Measurements from ENCODE around the gene POLR2B. TPM values are rescaled to one million over a fixed set of nuclear protein-coding genes. Genes with fewer than 3 reads are reported as not detected.
"Not testable (repeated sequence)": the region's sequence is repeated elsewhere in the genome, so short reads cannot be mapped to it uniquely, and the experiment has no call there.

Gene POLR2B
- total RNA-seq, 2 donors from 2014 or later: 106 to 112 TPM

DNA sequence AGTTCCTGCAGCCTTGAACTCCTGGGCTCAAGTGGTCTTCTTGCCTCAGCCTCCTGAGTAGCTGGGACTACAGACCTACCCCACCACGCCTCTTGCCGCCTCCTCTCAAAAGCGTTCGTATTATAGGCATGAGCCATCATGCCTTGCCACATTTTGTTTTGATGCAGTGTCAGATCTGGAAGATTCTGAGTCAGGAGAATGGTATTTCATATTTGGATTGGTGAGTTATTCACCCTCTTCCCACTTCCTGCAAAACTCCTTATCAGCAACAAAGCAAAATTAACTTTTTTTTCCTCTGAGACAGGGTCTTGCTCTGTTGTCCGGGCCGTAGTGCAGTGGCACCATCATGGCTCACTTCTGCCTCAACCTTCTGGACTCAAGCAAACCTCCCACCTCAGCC is 41.4 kb upstream of the POLR2B start:
- Mint-ChIP-seq H3K27me3 (ENCODE audit: insufficient read depth) (no peaks in the 10 kb centered on the region), H3K36me3 (ENCODE audit: low read depth) (peaks cover 35% of the 10 kb centered on the region), H3K27ac (no peak overlapping the region), H3K9me3 (no peaks in the 10 kb centered on the region), H3K4me3 (no peak overlapping the region), H3K4me1 (no peaks in the 10 kb centered on the region)
- Histone ChIP-seq H3K4me1 (ENCODE audit: control insufficient read depth, insufficient read depth, low read length) (no peaks in the 10 kb centered on the region), H3K27me3 (ENCODE audit: control insufficient read depth, insufficient read depth, low read length, poor library complexity, severe bottlenecking) (no peaks in the 10 kb centered on the region), H3K36me3 (ENCODE audit: control insufficient read depth, insufficient read depth, low read length) (peaks cover 55% of the 10 kb centered on the region), H3K27ac (ENCODE audit: low read depth, low read length) (no peak overlapping the region), H3K4me3 (ENCODE audit: low read length) (no peak overlapping the region), H3K9ac (ENCODE audit: extremely low read depth, low read length, poor library complexity, severe bottlenecking) (no peak overlapping the region), H3K9me3 (ENCODE audit: control insufficient read depth, low read length) (no peaks in the 10 kb centered on the region)
- TF ChIP-seq CTCF (conservative IDR thresholded peaks at IDR 0.05): no peak
- no peak for DNase-seq
- 91 to 98% methylated on average over 3 to 6 of the region's 6 CpGs for WGBS, 2 experiments (ENCODE audit: insufficient coverage in 1 of 2, insufficient read length in 1 of 2)

DNA sequence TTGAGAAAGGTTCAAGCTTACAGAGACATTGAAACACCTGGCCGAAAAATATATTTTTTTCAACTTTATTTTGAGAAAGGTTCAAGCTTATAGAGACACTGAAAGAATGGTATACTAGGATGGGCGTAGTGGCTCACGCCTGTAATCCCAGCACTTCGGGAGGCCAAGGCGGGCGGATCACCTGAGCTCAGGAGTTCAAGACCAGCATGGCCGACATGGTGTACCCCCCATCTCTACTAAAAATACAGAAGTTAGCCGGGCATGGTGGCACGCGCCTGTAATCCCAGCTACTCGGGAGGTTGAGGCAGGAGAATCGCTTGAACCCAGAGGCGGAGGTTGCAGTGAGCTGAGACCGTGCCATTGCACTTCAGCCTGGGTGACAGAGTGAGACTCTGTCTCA is 38.9 kb upstream of the POLR2B start:
- not testable (repeated sequence) for H3K9me3 ChIP-seq (ENCODE audit: control insufficient read depth, low read length); H3K27me3 ChIP-seq (ENCODE audit: control insufficient read depth, insufficient read depth, low read length, poor library complexity, severe bottlenecking); H3K27ac Mint-ChIP-seq; H3K9ac ChIP-seq (ENCODE audit: extremely low read depth, low read length, poor library complexity, severe bottlenecking); DNase-seq; H3K4me3 ChIP-seq (ENCODE audit: low read length); H3K4me1 ChIP-seq (ENCODE audit: control insufficient read depth, insufficient read depth, low read length); H3K27me3 Mint-ChIP-seq (ENCODE audit: insufficient read depth); H3K27ac ChIP-seq (ENCODE audit: low read depth, low read length); H3K9me3 Mint-ChIP-seq; H3K4me1 Mint-ChIP-seq; H3K4me3 Mint-ChIP-seq
- 95 to 97% methylated on average over 14 of the region's 14 CpGs for WGBS, 2 experiments (ENCODE audit: insufficient coverage in 1 of 2, insufficient read length in 1 of 2)
- peaks cover 24% of the 10 kb centered on the region for H3K36me3 Mint-ChIP-seq (ENCODE audit: low read depth)
- H3K36me3 ChIP-seq (ENCODE audit: control insufficient read depth, insufficient read depth, low read length): peaks cover 32% of the 10 kb centered on the region

GRCh38 chr4:56940403-56940802 is 38.3 kb upstream of the POLR2B start:
- Histone ChIP-seq H3K4me3 (ENCODE audit: low read length) (no peak overlapping the region), H3K9ac (ENCODE audit: extremely low read depth, low read length, poor library complexity, severe bottlenecking) (no peak overlapping the region), H3K27ac (ENCODE audit: low read depth, low read length) (no peak overlapping the region), H3K9me3 (ENCODE audit: control insufficient read depth, low read length) (no peaks in the 10 kb centered on the region), H3K27me3 (ENCODE audit: control insufficient read depth, insufficient read depth, low read length, poor library complexity, severe bottlenecking) (no peaks in the 10 kb centered on the region), H3K36me3 (ENCODE audit: control insufficient read depth, insufficient read depth, low read length) (peaks cover 26% of the 10 kb centered on the region), H3K4me1 (ENCODE audit: control insufficient read depth, insufficient read depth, low read length) (no peaks in the 10 kb centered on the region)
- DNase-seq: no peak
- Mint-ChIP-seq H3K4me3 (no peak overlapping the region), H3K27me3 (ENCODE audit: insufficient read depth) (no peaks in the 10 kb centered on the region), H3K36me3 (ENCODE audit: low read depth) (peaks cover 21% of the 10 kb centered on the region), H3K4me1 (no peaks in the 10 kb centered on the region), H3K9me3 (no peaks in the 10 kb centered on the region), H3K27ac (no peak overlapping the region)
- TF ChIP-seq CTCF (conservative IDR thresholded peaks at IDR 0.05): no peak
- WGBS, 2 experiments (ENCODE audit: insufficient coverage in 1 of 2, insufficient read length in 1 of 2): 94 to 96% methylated on average over 9 to 12 of the region's 12 CpGs

GRCh38 chr4:56940971-56941370 is 37.7 kb upstream of the POLR2B start:
- no peaks in the 10 kb centered on the region for H3K4me1 ChIP-seq (ENCODE audit: control insufficient read depth, insufficient read depth, low read length)
- no peak overlapping the region for H3K27ac ChIP-seq (ENCODE audit: low read depth, low read length)
- DNase-seq: no peak
- Mint-ChIP-seq H3K36me3 (ENCODE audit: low read depth) (peaks cover 20% of the 10 kb centered on the region), H3K27ac (no peak overlapping the region), H3K4me1 (no peaks in the 10 kb centered on the region), H3K27me3 (ENCODE audit: insufficient read depth) (no peaks in the 10 kb centered on the region), H3K9me3 (no peaks in the 10 kb centered on the region), H3K4me3 (no peak overlapping the region)
- H3K9ac ChIP-seq (ENCODE audit: extremely low read depth, low read length, poor library complexity, severe bottlenecking): no peak overlapping the region
- H3K9me3 ChIP-seq (ENCODE audit: control insufficient read depth, low read length): no peaks in the 10 kb centered on the region
- H3K27me3 ChIP-seq (ENCODE audit: control insufficient read depth, insufficient read depth, low read length, poor library complexity, severe bottlenecking): no peaks in the 10 kb centered on the region
- no peak overlapping the region for H3K4me3 ChIP-seq (ENCODE audit: low read length)
- TF ChIP-seq CTCF (conservative IDR thresholded peaks at IDR 0.05): no peak
- peaks cover 23% of the 10 kb centered on the region for H3K36me3 ChIP-seq (ENCODE audit: control insufficient read depth, insufficient read depth, low read length)
